ENCODE measurements around the gene TEX264.

TEX264 gene

DNA sequence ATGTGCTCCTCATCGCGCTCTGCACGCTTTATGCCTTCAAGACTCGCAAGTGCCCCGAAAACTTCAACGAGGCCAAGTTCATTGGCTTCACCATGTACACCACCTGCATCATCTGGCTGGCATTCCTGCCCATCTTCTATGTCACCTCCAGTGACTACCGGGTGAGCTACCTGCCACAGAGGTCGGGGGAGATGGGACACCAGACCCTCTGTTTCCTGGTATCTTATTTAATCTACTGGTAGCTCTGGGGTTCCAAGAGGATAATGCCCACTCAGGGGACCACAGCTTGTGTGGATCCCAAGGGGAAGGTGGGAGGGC lies 44.9 kb downstream of the TEX264 start:
- no peak overlapping the region for H3K4me3 ChIP-seq (ENCODE audit: low read length)
- DNase-seq (ENCODE audit: low read depth): no peak
- TF ChIP-seq, protein P1, sequence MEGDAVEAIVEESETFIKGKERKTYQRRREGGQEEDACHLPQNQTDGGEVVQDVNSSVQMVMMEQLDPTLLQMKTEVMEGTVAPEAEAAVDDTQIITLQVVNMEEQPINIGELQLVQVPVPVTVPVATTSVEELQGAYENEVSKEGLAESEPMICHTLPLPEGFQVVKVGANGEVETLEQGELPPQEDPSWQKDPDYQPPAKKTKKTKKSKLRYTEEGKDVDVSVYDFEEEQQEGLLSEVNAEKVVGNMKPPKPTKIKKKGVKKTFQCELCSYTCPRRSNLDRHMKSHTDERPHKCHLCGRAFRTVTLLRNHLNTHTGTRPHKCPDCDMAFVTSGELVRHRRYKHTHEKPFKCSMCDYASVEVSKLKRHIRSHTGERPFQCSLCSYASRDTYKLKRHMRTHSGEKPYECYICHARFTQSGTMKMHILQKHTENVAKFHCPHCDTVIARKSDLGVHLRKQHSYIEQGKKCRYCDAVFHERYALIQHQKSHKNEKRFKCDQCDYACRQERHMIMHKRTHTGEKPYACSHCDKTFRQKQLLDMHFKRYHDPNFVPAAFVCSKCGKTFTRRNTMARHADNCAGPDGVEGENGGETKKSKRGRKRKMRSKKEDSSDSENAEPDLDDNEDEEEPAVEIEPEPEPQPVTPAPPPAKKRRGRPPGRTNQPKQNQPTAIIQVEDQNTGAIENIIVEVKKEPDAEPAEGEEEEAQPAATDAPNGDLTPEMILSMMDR (conservative IDR thresholded peaks at IDR 0.05; ENCODE audit: low read depth, low read length): no peak

- H3K4me3 ChIP-seq (ENCODE audit: low read length): no peak overlapping the region
- no peak for DNase-seq (ENCODE audit: low read depth)
- TF ChIP-seq, protein P1 (conservative IDR thresholded peaks at IDR 0.05; ENCODE audit: low read depth, low read length): no peak
These were observed 45.8 kb downstream of the TEX264 start for GRCh38 chr3:51716805-51717204.

GRCh38 chr3:51717446-51717845 lies 46.4 kb downstream of the TEX264 start:
- DNase-seq (ENCODE audit: low read depth): no peak
- TF ChIP-seq, protein P1 (conservative IDR thresholded peaks at IDR 0.05; ENCODE audit: low read depth, low read length): no peak
- no peak overlapping the region for H3K4me3 ChIP-seq (ENCODE audit: low read length)

- H3K4me3 ChIP-seq (ENCODE audit: low read length): no peak overlapping the region
- DNase-seq (ENCODE audit: low read depth): no peak
- TF ChIP-seq, protein P1 (conservative IDR thresholded peaks at IDR 0.05; ENCODE audit: low read depth, low read length): no peak
These were observed 46.9 kb downstream of the TEX264 start for GRCh38 chr3:51717947-51718346.

DNA sequence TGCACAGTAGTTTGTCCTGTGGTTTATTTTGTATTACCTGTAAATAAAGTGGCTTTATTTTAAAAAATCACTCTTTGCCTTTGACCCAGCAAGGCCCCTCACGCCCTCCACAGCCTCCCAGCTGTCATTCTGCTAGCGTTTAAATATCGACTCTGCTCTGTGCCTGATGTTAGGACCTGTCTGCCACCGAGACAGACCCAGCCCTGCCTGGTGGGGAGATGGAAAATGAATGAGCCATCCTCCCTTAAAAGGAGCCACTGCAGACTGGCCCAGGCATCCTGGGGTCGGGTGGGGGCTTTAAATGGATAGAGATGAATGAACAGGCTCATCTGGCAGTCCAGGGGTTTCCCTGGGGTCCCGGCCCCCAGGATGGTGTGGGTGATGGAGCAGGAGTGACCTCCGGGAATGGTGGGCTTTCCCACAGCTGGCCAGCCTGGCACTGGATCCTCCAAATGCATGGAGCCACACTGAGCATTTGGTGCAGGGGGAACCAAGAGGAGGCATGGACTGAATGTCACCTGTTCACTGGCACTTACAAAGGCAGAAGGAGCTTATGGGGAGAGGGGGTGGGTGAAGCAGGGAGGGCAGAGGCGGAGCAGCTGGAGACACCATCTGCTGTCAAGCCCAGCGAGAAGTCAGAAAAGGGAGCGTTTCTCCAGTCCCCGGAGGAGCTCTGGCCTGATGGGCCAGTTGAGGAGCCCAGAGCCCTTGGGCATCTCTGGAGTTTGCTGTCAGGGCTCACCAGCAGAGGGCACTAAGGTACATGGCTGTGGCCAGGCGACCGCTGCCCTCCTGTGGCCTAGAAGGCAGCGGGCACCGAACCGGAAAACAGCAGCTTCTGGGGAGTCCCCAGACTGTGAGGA lies 47.7 kb downstream of the TEX264 start:
- DNase-seq (ENCODE audit: low read depth): no peak
- no peak overlapping the region for H3K4me3 ChIP-seq (ENCODE audit: low read length)
- TF ChIP-seq, protein P1 (conservative IDR thresholded peaks at IDR 0.05; ENCODE audit: low read depth, low read length): peak; percentile 84

GRCh38 chr3:51719410-51720025 lies 48.5 kb downstream of the TEX264 start:
- H3K4me3 ChIP-seq (ENCODE audit: low read length): no peak overlapping the region
- no peak for DNase-seq (ENCODE audit: low read depth)
- TF ChIP-seq, protein P1 (conservative IDR thresholded peaks at IDR 0.05; ENCODE audit: low read depth, low read length): peak; percentile 28
